Activated T-cell treated with anti-CD3 and anti-CD28 coated beads, Interleukin-2, amount 50 U/mL, for 4 hours (primary cell): Measurements from ENCODE around the gene ARHGAP15. TPM values are rescaled to one million over a fixed set of nuclear protein-coding genes. Genes with fewer than 3 reads are reported as not detected.

Experiments used
- ATAC-seq, 2 donors: fragments of 200-7000 bp; cut with Tn5 transposase; one replicate each; pipeline ENCODE4 v1.10.0; 2021
- DNase-seq: peaks from one replicate; pipeline ENCODE4 v3.0.0-alpha.2; 2020
- H3K27me3 Mint-ChIP-seq: one replicate; pipeline ENCODE4 v1.8.0; 2021; ENCODE audit warnings: low read depth, mixed read lengths
- H3K36me3 Mint-ChIP-seq: one replicate; pipeline ENCODE4 v1.8.0; 2022; ENCODE audit warnings: mixed read lengths; ENCODE audit not compliant: insufficient read depth
- H3K4me1 Mint-ChIP-seq: one replicate; pipeline ENCODE4 v1.8.0; 2021; ENCODE audit warnings: low read depth, mixed read lengths
- H3K4me3 Mint-ChIP-seq: one replicate; pipeline ENCODE4 v1.8.0; 2021; ENCODE audit warnings: mild to moderate bottlenecking, moderate library complexity, mixed read lengths
- H3K9me3 Mint-ChIP-seq: one replicate; pipeline ENCODE4 v1.8.0; 2021; ENCODE audit warnings: mixed read lengths
- total RNA-seq, 3 donors: library from RNA; stranded (reverse); gene quantifications; one replicate each; pipeline ENCODE4 v1.2.1, GENCODE V29; 2021

Gene ARHGAP15
- total RNA-seq, 3 donors from 2014 or later, result 16.3 to 26.5 (median 25.6) TPM

DNA sequence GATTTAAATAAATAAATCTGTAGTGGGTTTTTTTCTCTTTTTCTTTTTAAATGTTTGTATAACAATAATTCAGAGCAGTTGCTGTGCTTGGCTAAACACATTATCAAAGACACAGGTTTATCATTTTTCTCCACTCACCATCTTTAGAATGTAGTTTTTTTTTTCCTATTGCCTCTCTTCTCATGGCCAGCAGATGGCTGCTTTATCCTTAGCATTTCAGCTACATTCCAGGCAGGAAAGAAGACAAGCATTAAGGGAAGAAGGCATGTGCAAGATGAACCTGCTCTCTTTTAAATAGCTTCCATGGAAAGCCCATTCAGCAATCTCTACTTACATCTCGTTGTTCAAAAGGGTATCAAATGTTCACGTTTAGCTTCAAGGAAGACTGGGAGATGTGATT, 42.6 kb downstream of the ARHGAP15 start:
- Mint-ChIP-seq H3K9me3 (no peaks in the 10 kb centered on the region), H3K36me3 (peaks cover 17% of the 10 kb centered on the region), H3K4me3 (no peak overlapping the region), H3K27me3 (no peaks in the 10 kb centered on the region), H3K4me1 (peaks cover 71% of the 10 kb centered on the region)
- DNase-seq, result no peak
- no peak for ATAC-seq

DNA sequence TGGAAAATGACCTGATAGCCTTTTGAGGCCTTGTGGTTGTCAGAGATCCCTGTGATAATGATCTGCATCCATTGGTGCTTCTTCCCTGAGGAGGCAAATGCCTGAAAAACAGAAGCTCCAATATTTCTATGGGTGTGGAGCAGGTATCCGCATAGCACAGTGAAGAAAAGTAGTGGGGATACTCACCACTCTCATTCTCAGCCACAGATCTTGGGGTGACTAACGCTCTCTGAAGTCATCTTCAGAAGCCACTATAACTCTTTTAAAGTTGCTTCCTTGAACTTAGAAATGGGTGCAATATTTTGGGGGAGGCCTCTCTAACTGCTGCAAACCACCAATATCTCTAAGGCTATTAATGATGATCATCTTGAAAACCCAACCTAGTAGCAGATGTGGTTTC, 46.2 kb downstream of the ARHGAP15 start:
- Mint-ChIP-seq H3K36me3 (peaks cover 20% of the 10 kb centered on the region), H3K4me3 (no peak overlapping the region), H3K4me1 (peaks cover 63% of the 10 kb centered on the region), H3K9me3 (peaks cover 4% of the 10 kb centered on the region), H3K27me3 (no peaks in the 10 kb centered on the region)
- ATAC-seq (peak; percentile 94 to 95), DNase-seq (no peak)

DNA sequence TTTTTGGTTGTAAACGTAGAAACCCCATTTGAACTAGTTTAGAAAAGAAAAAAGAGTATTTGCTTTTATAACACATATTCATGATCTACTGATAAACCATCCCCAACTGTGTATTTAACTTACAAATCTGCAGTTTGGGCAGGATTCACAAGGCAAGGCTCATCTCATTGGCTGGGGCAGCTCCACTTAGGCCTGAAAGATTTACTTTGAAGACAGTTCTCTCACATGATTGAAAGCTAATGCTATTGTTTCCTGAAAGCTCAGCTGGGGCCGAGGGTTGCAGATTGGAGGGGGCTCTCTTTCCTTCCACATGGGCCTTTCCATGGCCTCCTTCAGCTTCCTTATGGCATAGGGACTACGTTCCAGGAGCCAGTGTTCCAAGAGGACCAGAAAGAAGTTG, 47.4 kb downstream of the ARHGAP15 start:
- Mint-ChIP-seq H3K27me3 (no peaks in the 10 kb centered on the region), H3K4me3 (peak overlapping the region; percentile 75), H3K9me3 (peaks cover 4% of the 10 kb centered on the region), H3K36me3 (peaks cover 23% of the 10 kb centered on the region), H3K4me1 (peaks cover 54% of the 10 kb centered on the region)
- no peak for DNase-seq
- no peak for ATAC-seq

DNA sequence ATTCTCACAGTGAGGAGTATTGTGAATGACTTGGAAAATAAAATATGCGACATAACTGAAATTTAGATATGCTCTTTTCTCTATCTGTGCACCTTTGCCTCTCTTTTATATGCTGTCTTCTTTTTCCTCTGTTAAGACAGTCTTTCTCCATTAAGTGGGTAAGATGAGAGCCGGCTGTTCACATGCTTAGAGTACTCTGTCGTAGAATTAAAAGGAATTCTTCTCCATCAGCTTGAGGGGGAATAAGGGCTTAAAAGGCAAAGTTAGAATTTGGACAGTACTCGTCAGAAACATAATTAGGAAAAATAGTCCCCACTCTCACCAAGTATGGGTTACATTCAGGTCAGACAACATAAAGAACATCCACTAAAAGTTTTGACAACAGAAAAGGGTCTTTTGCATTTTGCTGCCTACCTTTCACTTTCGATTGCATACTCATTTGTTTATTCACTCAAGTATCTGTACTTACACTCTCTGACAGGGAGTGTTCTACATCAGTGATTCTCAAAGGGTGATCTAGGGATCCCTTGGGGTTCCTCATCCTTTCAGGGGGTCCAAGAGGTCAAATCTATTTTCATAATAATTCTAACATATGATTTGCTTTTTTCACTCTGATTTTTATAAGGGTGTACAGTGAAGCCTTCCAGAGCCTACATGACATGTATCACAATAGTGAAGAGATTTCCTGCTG, 48.0 kb downstream of the ARHGAP15 start:
- Mint-ChIP-seq H3K9me3 (peaks cover 4% of the 10 kb centered on the region), H3K4me1 (peaks cover 54% of the 10 kb centered on the region), H3K36me3 (peaks cover 24% of the 10 kb centered on the region), H3K27me3 (no peaks in the 10 kb centered on the region), H3K4me3 (peak overlapping the region; percentile 75)
- no peak for DNase-seq
- ATAC-seq, result peak; percentile 44 to 58

DNA sequence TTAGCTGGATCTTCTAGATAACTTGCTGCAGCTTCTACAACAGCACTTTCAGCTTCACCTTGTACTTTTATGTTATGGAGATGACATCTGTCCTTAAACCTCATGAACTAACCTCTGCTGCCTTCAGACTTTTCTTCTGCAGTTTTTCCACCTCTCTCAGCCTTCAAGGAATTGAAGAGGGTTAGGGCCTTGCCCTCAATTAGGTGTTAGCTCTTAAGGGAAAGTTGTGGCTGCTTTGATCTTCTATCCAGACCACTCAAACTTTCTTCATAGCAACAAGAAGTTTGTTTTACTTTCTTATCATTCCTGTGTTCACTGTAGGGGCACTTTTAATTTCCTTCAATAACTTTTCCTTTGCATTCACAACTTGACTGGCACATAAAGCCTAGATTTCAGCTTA, 52.3 kb downstream of the ARHGAP15 start:
- ATAC-seq (no peak), DNase-seq (no peak)
- Mint-ChIP-seq H3K36me3 (peaks cover 24% of the 10 kb centered on the region), H3K9me3 (peaks cover 4% of the 10 kb centered on the region), H3K27me3 (no peaks in the 10 kb centered on the region), H3K4me3 (no peak overlapping the region), H3K4me1 (peaks cover 63% of the 10 kb centered on the region)

DNA sequence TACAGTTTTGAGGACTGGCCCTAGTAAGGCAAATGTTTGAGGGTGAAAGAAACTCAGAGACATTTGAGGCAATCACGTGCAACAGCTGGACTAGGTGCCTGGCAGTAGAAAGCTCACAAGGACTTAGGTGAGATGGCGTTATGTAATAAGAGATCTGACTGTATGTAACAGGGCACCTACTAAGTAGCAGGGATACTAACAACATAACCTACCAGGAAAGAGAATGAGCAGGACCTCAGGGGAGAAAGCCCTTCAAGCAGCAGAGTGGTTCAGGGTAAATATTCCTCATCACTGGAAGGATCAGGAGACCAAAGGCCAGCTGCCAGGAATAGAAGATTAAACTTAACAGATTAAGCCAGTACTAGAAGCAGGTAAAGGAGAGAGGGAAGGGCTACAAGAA, 53.4 kb downstream of the ARHGAP15 start:
- Mint-ChIP-seq H3K4me3 (no peak overlapping the region), H3K9me3 (peaks cover 4% of the 10 kb centered on the region), H3K4me1 (peaks cover 60% of the 10 kb centered on the region), H3K27me3 (no peaks in the 10 kb centered on the region), H3K36me3 (peaks cover 22% of the 10 kb centered on the region)
- no peak for ATAC-seq
- DNase-seq, result no peak

DNA sequence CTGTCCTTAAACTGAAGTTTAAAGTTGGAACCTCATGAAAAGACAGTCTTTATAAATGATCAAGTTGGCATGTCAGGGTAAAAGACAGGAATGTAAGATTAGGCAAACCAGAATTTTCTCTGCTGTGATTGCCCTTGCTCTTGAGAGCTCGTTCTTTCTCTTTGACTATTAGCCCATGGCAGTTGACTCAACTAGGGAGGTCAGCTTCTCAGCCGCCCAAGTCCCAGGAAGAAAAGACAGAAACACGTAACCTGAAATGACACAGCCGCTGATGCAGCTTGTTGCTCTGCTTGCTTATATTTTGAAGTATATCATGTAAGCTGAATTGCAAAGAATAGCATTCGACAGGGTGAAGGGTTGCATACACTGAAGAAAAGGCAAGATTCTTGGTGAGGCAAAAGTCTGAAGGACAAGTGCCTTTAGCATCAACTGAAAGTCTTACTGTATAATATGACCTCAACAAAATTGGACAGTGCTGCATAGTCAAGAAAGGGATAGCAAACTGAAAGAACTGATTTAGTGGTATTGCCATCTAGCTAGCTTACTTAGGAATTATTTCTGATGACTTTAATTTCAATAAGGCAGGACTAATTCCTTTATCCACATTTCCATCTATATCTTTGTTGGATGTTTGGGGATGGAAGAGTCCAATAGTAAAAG, 54.7 kb downstream of the ARHGAP15 start:
- no peak overlapping the region for H3K4me3 Mint-ChIP-seq
- peaks cover 4% of the 10 kb centered on the region for H3K9me3 Mint-ChIP-seq
- H3K27me3 Mint-ChIP-seq, result no peaks in the 10 kb centered on the region
- H3K4me1 Mint-ChIP-seq, result peaks cover 56% of the 10 kb centered on the region
- H3K36me3 Mint-ChIP-seq, result peaks cover 24% of the 10 kb centered on the region
- no peak for DNase-seq
- no peak for ATAC-seq

DNA sequence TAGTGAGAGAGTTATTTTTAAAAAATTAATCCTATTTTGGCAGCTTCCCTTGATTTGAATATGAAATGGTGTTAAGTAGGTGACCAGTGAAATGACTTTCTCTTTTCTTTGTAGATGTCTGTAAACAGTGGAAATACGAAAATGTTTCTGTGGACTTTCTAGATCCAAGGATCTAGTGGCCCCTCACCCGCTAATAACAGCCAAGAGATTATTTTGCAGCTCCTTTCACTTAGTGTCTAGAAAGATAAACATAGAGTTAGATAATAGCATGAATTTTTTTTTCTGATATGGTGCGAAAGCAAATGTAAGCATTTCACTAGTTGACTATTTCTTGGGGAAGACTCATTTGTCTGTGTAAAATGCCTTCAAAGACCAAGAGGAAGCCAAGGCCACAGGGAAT, 57.7 kb downstream of the ARHGAP15 start:
- no peak for DNase-seq
- H3K4me3 Mint-ChIP-seq, result no peak overlapping the region
- no peak for ATAC-seq
- peaks cover 21% of the 10 kb centered on the region for H3K36me3 Mint-ChIP-seq
- H3K4me1 Mint-ChIP-seq, result peaks cover 54% of the 10 kb centered on the region
- no peaks in the 10 kb centered on the region for H3K27me3 Mint-ChIP-seq
- no peaks in the 10 kb centered on the region for H3K9me3 Mint-ChIP-seq

DNA sequence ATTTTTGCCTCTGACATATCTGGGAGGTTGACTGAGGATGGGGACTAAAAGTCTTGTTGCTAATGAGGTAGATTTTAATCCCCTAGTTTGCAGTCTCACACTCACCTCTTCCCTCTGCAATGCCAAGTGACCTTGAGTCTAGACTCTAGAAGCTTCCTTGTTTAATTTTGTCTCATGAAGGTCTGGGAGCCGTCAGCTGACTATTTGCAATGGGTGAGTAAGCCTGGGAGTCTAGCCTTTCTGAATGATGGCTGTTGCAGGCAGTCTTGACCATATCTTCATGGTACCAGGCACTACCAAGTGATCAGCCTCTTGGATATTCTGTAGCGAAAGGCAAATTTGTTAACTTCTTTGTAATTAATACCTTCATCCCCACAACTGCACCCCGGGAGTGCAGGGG, 61.2 kb downstream of the ARHGAP15 start:
- Mint-ChIP-seq H3K4me1 (peaks cover 51% of the 10 kb centered on the region), H3K9me3 (no peaks in the 10 kb centered on the region), H3K4me3 (no peak overlapping the region), H3K36me3 (peaks cover 29% of the 10 kb centered on the region), H3K27me3 (no peaks in the 10 kb centered on the region)
- ATAC-seq (no peak), DNase-seq (no peak)

DNA sequence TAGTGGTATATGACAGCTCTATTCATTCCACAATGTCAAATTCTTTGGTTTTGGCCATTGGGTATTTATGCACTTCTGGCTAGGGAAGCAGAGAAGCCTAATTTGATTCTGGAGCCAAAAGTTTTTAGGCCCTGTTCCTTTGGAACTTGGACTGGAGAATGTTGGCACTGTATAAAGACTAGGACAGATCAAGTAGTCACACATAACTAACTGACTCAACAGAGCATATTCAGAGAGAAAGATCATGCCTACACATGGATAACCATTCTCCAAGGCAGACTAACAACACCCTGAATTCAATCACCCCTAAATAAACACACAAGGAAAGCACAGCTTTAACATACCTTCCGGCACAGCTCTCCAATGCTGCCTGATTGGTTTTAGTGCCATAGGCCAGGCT, 62.9 kb downstream of the ARHGAP15 start:
- no peak for ATAC-seq
- Mint-ChIP-seq H3K27me3 (no peaks in the 10 kb centered on the region), H3K4me1 (peaks cover 42% of the 10 kb centered on the region), H3K4me3 (no peak overlapping the region), H3K36me3 (peaks cover 20% of the 10 kb centered on the region), H3K9me3 (no peaks in the 10 kb centered on the region)
- DNase-seq, result no peak

DNA sequence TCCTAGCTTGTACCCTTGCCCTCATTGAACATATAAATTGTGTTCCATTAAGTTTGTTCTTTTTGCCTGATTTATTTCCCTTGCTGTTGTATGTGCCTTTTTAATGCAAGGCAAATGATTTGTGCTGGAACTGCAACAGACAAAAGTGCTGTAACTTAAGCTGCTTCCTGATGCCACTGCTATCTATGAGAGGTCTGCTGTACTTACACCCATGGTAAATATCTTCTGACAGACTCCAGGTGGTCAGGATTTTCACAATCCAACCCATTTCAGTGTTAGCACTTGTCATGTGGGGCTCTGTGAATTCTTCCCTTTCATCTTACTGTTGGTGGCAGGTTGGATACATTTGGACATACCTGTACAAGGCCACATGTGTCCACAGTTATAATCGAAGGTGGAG, 63.5 kb downstream of the ARHGAP15 start:
- peaks cover 41% of the 10 kb centered on the region for H3K4me1 Mint-ChIP-seq
- no peak for DNase-seq

DNA sequence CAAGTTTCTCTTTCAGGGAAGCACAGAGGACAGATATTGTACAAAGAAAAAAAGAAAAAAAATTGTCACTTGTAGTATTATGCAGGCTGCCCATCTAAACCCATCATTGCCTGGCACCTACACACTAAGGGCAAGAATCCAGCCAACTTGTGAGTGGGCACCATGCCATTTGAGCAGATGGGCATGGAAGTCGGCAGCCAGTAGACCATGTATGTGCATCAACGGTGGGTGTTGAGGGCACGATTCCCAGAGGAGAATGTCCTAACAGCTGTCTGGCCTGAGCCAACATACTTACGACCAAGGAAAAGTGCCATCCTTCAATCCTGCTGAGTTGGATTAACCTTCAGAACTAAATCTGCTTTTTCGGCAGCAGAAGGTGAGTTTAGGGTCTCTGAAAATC, 63.9 kb downstream of the ARHGAP15 start:
- H3K9me3 Mint-ChIP-seq, result no peaks in the 10 kb centered on the region
- H3K4me1 Mint-ChIP-seq, result peaks cover 44% of the 10 kb centered on the region
- no peak overlapping the region for H3K4me3 Mint-ChIP-seq
- H3K27me3 Mint-ChIP-seq, result no peaks in the 10 kb centered on the region
- DNase-seq, result no peak
- ATAC-seq, result no peak
- H3K36me3 Mint-ChIP-seq, result peaks cover 20% of the 10 kb centered on the region

More for the DNA sequence above, 63.5 kb downstream of the ARHGAP15 start:
- no peaks in the 10 kb centered on the region for H3K9me3 Mint-ChIP-seq
- peaks cover 20% of the 10 kb centered on the region for H3K36me3 Mint-ChIP-seq
- H3K27me3 Mint-ChIP-seq, result no peaks in the 10 kb centered on the region
- H3K4me3 Mint-ChIP-seq, result no peak overlapping the region
- ATAC-seq, result no peak

DNA sequence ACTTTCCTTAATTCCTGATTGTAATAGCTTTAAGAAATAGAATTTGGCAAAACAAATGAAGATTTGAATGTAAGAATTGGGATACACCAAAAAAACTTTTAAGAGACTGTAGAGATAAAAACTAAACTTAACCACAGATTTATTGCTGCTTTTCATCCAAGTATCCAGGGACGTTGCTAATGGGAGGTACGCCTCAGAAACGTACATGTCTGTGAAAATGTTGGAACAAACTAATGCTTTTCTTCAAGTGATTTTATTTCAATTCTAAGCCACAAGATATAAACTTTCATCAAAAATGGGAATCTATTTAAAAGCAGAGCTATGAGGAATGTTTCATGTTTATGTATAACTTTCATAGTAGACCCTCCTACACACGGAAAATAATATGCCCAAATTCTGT, 66.3 kb downstream of the ARHGAP15 start:
- peaks cover 42% of the 10 kb centered on the region for H3K4me1 Mint-ChIP-seq

DNA sequence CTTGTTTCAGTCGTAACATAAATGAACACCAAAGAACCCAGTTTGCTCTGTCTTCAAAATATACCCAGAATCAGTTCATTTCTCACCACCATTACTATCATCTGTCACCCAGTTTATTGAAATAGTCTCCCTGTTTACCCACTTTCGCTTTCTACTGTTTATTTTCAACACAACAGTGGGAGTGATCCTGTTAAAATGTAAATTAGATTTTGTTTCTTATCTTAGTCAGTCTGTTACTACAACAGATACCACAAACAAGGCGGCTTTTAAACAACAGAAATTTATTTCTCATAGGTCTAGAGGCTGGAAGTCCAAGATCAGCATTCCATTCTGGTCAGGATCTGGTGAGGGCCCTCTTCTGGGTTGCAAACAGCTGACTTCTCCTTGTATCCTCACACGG, 74.8 kb downstream of the ARHGAP15 start:
- peaks cover 45% of the 10 kb centered on the region for H3K36me3 Mint-ChIP-seq
- H3K4me3 Mint-ChIP-seq, result no peak overlapping the region
- H3K9me3 Mint-ChIP-seq, result no peaks in the 10 kb centered on the region
- ATAC-seq, result no peak
- H3K27me3 Mint-ChIP-seq, result no peaks in the 10 kb centered on the region
- peaks cover 44% of the 10 kb centered on the region for H3K4me1 Mint-ChIP-seq
- no peak for DNase-seq

More for the DNA sequence above, 66.3 kb downstream of the ARHGAP15 start:
- H3K4me3 Mint-ChIP-seq, result no peak overlapping the region
- peaks cover 13% of the 10 kb centered on the region for H3K36me3 Mint-ChIP-seq
- DNase-seq, result no peak
- H3K9me3 Mint-ChIP-seq, result no peaks in the 10 kb centered on the region
- ATAC-seq, result no peak
- no peaks in the 10 kb centered on the region for H3K27me3 Mint-ChIP-seq

DNA sequence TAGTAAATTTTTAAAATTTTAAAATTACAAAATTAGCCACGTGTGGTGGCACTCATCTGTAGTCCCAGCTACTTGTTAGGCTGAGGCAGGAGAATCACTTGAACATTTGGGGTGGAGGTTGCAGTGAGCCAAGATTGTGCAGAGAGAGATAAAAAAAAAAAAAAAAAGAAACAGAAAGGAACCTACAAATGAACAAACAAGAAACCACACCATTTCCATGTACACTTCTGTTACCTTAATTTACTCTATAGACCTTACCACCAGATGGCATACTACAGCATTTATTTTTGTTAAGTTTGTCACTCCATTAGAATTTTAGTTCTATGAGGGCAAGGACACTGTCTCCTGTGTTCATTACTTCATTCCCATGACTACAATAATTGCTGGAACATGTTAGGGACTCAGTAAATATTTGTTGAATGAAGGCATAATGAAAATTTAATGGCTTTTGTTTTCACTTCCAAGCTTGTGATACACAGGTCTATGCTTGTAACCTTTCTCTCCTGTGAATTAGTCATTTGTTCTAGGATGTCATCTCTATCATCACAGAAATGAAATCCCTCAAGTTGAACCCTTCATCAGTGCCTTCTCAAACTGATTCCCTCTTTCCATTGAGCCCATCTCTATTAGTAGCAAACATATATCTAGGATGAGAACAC, 76.0 kb downstream of the ARHGAP15 start:
- Mint-ChIP-seq H3K9me3 (no peaks in the 10 kb centered on the region), H3K27me3 (no peaks in the 10 kb centered on the region), H3K4me3 (no peak overlapping the region), H3K4me1 (peaks cover 51% of the 10 kb centered on the region), H3K36me3 (peaks cover 51% of the 10 kb centered on the region)
- DNase-seq (no peak), ATAC-seq (peak; percentile 60 to 75)
